H9 (cell line): ENCODE results near the gene SLC35E3. TPM values are rescaled to one million over a fixed set of nuclear protein-coding genes. Genes with fewer than 3 reads are reported as not detected.

Source experiments
- DNase-seq: peaks from one replicate; pipeline ENCODE4 v3.0.0-alpha.2; 2017
- H2AFZ ChIP-seq: one replicate; pipeline ENCODE4 v1.6.1; 2013; ENCODE audit warnings: mild to moderate bottlenecking, low read length, control low read depth, moderate library complexity
- H2AK5ac ChIP-seq: 2 replicates; pipeline ENCODE4 v1.6.1; 2013; ENCODE audit warnings: low read length, control low read depth, mixed read lengths; ENCODE audit not compliant: insufficient read length
- H2BK120ac ChIP-seq: one replicate; pipeline ENCODE4 v1.6.1; 2013; ENCODE audit warnings: low read depth, mild to moderate bottlenecking, low read length, control low read depth, inconsistent platforms; ENCODE audit not compliant: poor library complexity, severe bottlenecking
- H2BK12ac ChIP-seq: 2 replicates; pipeline ENCODE4 v1.6.1; 2013; ENCODE audit warnings: low read length, control low read depth, mixed read lengths, low read depth; ENCODE audit not compliant: insufficient read length
- H2BK15ac ChIP-seq: 2 replicates; pipeline ENCODE4 v1.6.1; 2013; ENCODE audit warnings: low read depth, low read length, control low read depth
- H2BK20ac ChIP-seq: one replicate; pipeline ENCODE4 v1.6.1; 2013; ENCODE audit warnings: low read depth, mild to moderate bottlenecking, low read length, control low read depth, inconsistent platforms; ENCODE audit not compliant: poor library complexity, severe bottlenecking
- H2BK5ac ChIP-seq: 2 replicates; pipeline ENCODE4 v1.6.1; 2013; ENCODE audit warnings: low read length, control low read depth, mixed read lengths; ENCODE audit not compliant: insufficient read length
- H3K14ac ChIP-seq: 2 replicates; pipeline ENCODE4 v1.6.1; 2013; ENCODE audit warnings: low read length, control low read depth; ENCODE audit not compliant: insufficient read depth
- H3K18ac ChIP-seq: 2 replicates; pipeline ENCODE4 v1.6.1; 2013; ENCODE audit warnings: low read depth, mild to moderate bottlenecking, mixed read lengths, low read length, control low read depth; ENCODE audit not compliant: insufficient read length
- H3K23ac ChIP-seq: 2 replicates; pipeline ENCODE4 v1.6.1; 2013; ENCODE audit warnings: low read length, control low read depth, mixed read lengths, low read depth; ENCODE audit not compliant: insufficient read length
- H3K23me2 ChIP-seq: 2 replicates; pipeline ENCODE4 v1.6.1; 2013; ENCODE audit warnings: low read depth, mild to moderate bottlenecking, mixed read lengths, low read length, control low read depth; ENCODE audit not compliant: insufficient read length, poor library complexity, severe bottlenecking
- H3K27ac ChIP-seq: 2 replicates; pipeline ENCODE4 v1.5.1; 2013; ENCODE audit warnings: low read length, control low read depth, mixed read lengths, low read depth; ENCODE audit not compliant: insufficient read length
- H3K27me3 ChIP-seq: 2 replicates; pipeline ENCODE4 v1.6.1; 2013; ENCODE audit warnings: low read length, control low read depth, inconsistent platforms; ENCODE audit not compliant: insufficient read depth
- H3K4ac ChIP-seq: 2 replicates; pipeline ENCODE4 v1.6.1; 2013; ENCODE audit warnings: low read depth, mild to moderate bottlenecking, control low read depth, inconsistent platforms, low read length, moderate library complexity
- H3K4me1 ChIP-seq: 2 replicates; pipeline ENCODE4 v1.6.1; 2013; ENCODE audit warnings: low read length, control low read depth, inconsistent platforms; ENCODE audit not compliant: insufficient read depth
- H3K4me2 ChIP-seq: 2 replicates; pipeline ENCODE4 v1.6.1; 2013; ENCODE audit warnings: low read length, control low read depth, mixed read lengths; ENCODE audit not compliant: insufficient read length, insufficient read depth
- H3K56ac ChIP-seq: 2 replicates; pipeline ENCODE4 v1.6.1; 2013; ENCODE audit warnings: low read depth, mild to moderate bottlenecking, mixed read lengths, low read length, control low read depth; ENCODE audit not compliant: insufficient read length
- H3K79me1 ChIP-seq: 2 replicates; pipeline ENCODE4 v1.6.1; 2013; ENCODE audit warnings: low read depth, mild to moderate bottlenecking, moderate library complexity, low read length, control low read depth, inconsistent platforms; ENCODE audit not compliant: insufficient read depth, poor library complexity, severe bottlenecking
- H3K79me2 ChIP-seq: 2 replicates; pipeline ENCODE4 v1.6.1; 2013; ENCODE audit warnings: low read length, control low read depth, inconsistent platforms; ENCODE audit not compliant: insufficient read depth
- H3K9ac ChIP-seq: 2 replicates; pipeline ENCODE4 v1.6.1; 2013; ENCODE audit warnings: low read length, control low read depth, mixed read lengths; ENCODE audit not compliant: insufficient read length; ENCODE audit errors: extremely low read depth
- H3K9me3 ChIP-seq: one replicate; pipeline ENCODE4 v1.6.1; 2013; ENCODE audit warnings: low read depth, low read length, inconsistent platforms; ENCODE audit not compliant: control insufficient read depth
- H3T11ph ChIP-seq: one replicate; pipeline ENCODE4 v1.6.1; 2013; ENCODE audit warnings: mild to moderate bottlenecking, low read length, control low read depth, inconsistent platforms
- H4K20me1 ChIP-seq: one replicate; pipeline ENCODE4 v1.6.1; 2013; ENCODE audit not compliant: control insufficient read depth, insufficient read length, insufficient read depth
- H4K5ac ChIP-seq: 2 replicates; pipeline ENCODE4 v1.6.1; 2013; ENCODE audit warnings: low read depth, mild to moderate bottlenecking, mixed read lengths, low read length, control low read depth; ENCODE audit not compliant: insufficient read length
- H4K8ac ChIP-seq: replicated peaks from 2 replicates; pipeline ENCODE4 v1.6.1; 2013; ENCODE audit warnings: low read length, control low read depth, mixed read lengths, low read depth; ENCODE audit not compliant: insufficient read length
- H4K91ac ChIP-seq: 2 replicates; pipeline ENCODE4 v1.6.1; 2013; ENCODE audit warnings: low read depth, mild to moderate bottlenecking, moderate library complexity, mixed read lengths, low read length, control low read depth; ENCODE audit not compliant: insufficient read length
- H3K27ac Mint-ChIP-seq, 3 experiments: 2 replicates in 2 of 3; 3 replicates in 1 of 3; pipeline ENCODE4 v1.8.0; 2020 to 2021; ENCODE audit warnings: mixed read lengths in 3 of 3, mild to moderate bottlenecking in 1 of 3, moderate library complexity in 1 of 3
- H3K27me3 Mint-ChIP-seq: 2 replicates; pipeline ENCODE4 v1.8.0; 2021; ENCODE audit warnings: low read depth, mild to moderate bottlenecking, moderate library complexity, mixed read lengths
- H3K36me3 Mint-ChIP-seq, 3 experiments: 2 replicates in 2 of 3; 3 replicates in 1 of 3; pipeline ENCODE4 v1.8.0; 2020 to 2021; ENCODE audit warnings: low read depth in 3 of 3, mixed read lengths in 3 of 3; ENCODE audit not compliant: insufficient read depth in 1 of 3
- H3K4me1 Mint-ChIP-seq, 2 experiments: 2 replicates each; pipeline ENCODE4 v1.8.0; 2020; ENCODE audit warnings: mixed read lengths in 2 of 2
- H3K4me3 Mint-ChIP-seq, 2 experiments: 2 replicates in 1 of 2; 3 replicates in 1 of 2; pipeline ENCODE4 v1.8.0; 2020 to 2021; ENCODE audit warnings: mild to moderate bottlenecking in 2 of 2, mixed read lengths in 2 of 2, moderate library complexity in 1 of 2
- H3K9me3 Mint-ChIP-seq, 2 experiments: 2 replicates in 1 of 2; 3 replicates in 1 of 2; pipeline ENCODE4 v1.8.0; 2020; ENCODE audit warnings: mild to moderate bottlenecking in 2 of 2, mixed read lengths in 2 of 2, moderate library complexity in 1 of 2
- CTCF ChIP-seq: fragments of 200-600 bp; sonication (generic); conservative IDR thresholded peaks from 3 replicates; pipeline ENCODE4 v1.8.0; 2021; ENCODE audit warnings: antibody characterized with exemption, mild to moderate bottlenecking
- WGBS: extraction: QIAGEN DNeasy Blood & Tissue Kit; methylation state at CpG from one replicate; pipeline ENCODE4 v1.1.7; 2013; ENCODE audit warnings: missing lambda C conversion rate, low lambda C conversion rate, mixed read lengths; ENCODE audit not compliant: insufficient read length; ENCODE audit errors: extremely low coverage; 5-methylcytosine and 5-hydroxymethylcytosine counted together
- total RNA-seq: library from RNA; stranded (reverse); gene quantifications from 2 replicates; pipeline ENCODE4 v1.2.1, GENCODE V29; 2021

Gene SLC35E3
- total RNA-seq, 1 experiment from 2014 or later = 17.9 TPM

- no peak overlapping the region for H2BK5ac ChIP-seq
- no peaks in the 10 kb centered on the region for H3K9me3 ChIP-seq
- no peak overlapping the region for H3T11ph ChIP-seq
- WGBS = no CpG with 5 or more reads among the region's 2 CpGs
- no peaks in the 10 kb centered on the region for H3K4me1 ChIP-seq
- H3K27me3 ChIP-seq = no peaks in the 10 kb centered on the region
- H3K4me1 Mint-ChIP-seq = peaks cover 2 to 4% of the 10 kb centered on the region in 2 experiments; a peak in 3 of 4 replicates
- H3K4me2 ChIP-seq = no peak overlapping the region
- H3K4me3 Mint-ChIP-seq = no peak overlapping the region
- H2BK15ac ChIP-seq = no peak overlapping the region
- no peaks in the 10 kb centered on the region for H3K9me3 Mint-ChIP-seq
- TF ChIP-seq CTCF = no peak
- no peak overlapping the region for H3K56ac ChIP-seq
- H3K79me2 ChIP-seq = no peaks in the 10 kb centered on the region
- no peak overlapping the region for H3K9ac ChIP-seq
- no peaks in the 10 kb centered on the region for H4K20me1 ChIP-seq
- DNase-seq = no peak
- no peaks in the 10 kb centered on the region for H3K23me2 ChIP-seq
- no peak overlapping the region for H4K5ac ChIP-seq
- no peak overlapping the region for H2BK12ac ChIP-seq
- H3K14ac ChIP-seq = no peak overlapping the region
- no peak overlapping the region for H3K18ac ChIP-seq
- no peak overlapping the region; a peak in 1 of 7 replicates for H3K27ac Mint-ChIP-seq
- no peak overlapping the region for H3K27ac ChIP-seq
- no peak overlapping the region for H4K91ac ChIP-seq
- no peak overlapping the region for H3K23ac ChIP-seq
- H4K8ac ChIP-seq = no peak overlapping the region
- no peak overlapping the region for H3K4ac ChIP-seq
- no peaks in the 10 kb centered on the region; the same call in 1 of the 2 replicates for H3K27me3 Mint-ChIP-seq
- peaks cover 1 to 35% (median 35%) of the 10 kb centered on the region in 3 experiments; a peak in 6 of 7 replicates for H3K36me3 Mint-ChIP-seq
- no peak overlapping the region for H2AFZ ChIP-seq
- H3K79me1 ChIP-seq = no peaks in the 10 kb centered on the region
- H2AK5ac ChIP-seq = no peak overlapping the region
- no peak overlapping the region for H2BK120ac ChIP-seq
- no peak overlapping the region for H2BK20ac ChIP-seq
These were observed 20.7 kb downstream of the SLC35E3 start for GRCh38 chr12:68766646-68767045.
